Activated CD8-positive, alpha-beta T cell treated with anti-CD3 and anti-CD28 coated beads, Interleukin-2, amount 10 ng/mL, durations not matched to agents 7 days and 5 days (primary cell): ENCODE data around the gene ANKMY1. TPM values are rescaled to one million over a fixed set of nuclear protein-coding genes. Genes with fewer than 3 reads are reported as not detected.

Experiments used
- ATAC-seq: fragments of 150-1000 bp; cut with Tn5 transposase; one replicate; pipeline ENCODE4 v1.10.0; 2021; ENCODE audit warnings: moderate library complexity
- CTCF ChIA-PET: fragments of 350-600 bp; sonication (Branson Sonifier 250); formaldehyde crosslinking; loops from one replicate; lab custom pipeline; 2021; ENCODE audit warnings: antibody characterized with exemption; lab: Charles Lee
- POLR2A ChIA-PET: fragments of 350-600 bp; sonication (Branson Sonifier 250); formaldehyde crosslinking; loops from one replicate; lab custom pipeline; 2021; ENCODE audit warnings: antibody characterized with exemption; lab: Charles Lee
- DNase-seq: peaks from one replicate; pipeline ENCODE4 v3.0.0-alpha.2; 2020
- H3K27ac Mint-ChIP-seq: one replicate; pipeline ENCODE4 v1.8.0; 2021; ENCODE audit warnings: mild to moderate bottlenecking, mixed read lengths
- H3K27me3 Mint-ChIP-seq: one replicate; pipeline ENCODE4 v1.8.0; 2021; ENCODE audit warnings: low read depth, mixed read lengths
- H3K36me3 Mint-ChIP-seq: one replicate; pipeline ENCODE4 v1.8.0; 2021; ENCODE audit warnings: low read depth, mixed read lengths
- H3K4me1 Mint-ChIP-seq: one replicate; pipeline ENCODE4 v1.8.0; 2021; ENCODE audit warnings: low read depth, mixed read lengths
- H3K4me3 Mint-ChIP-seq: one replicate; pipeline ENCODE4 v1.8.0; 2021; ENCODE audit warnings: mild to moderate bottlenecking, mixed read lengths
- H3K9me3 Mint-ChIP-seq: one replicate; pipeline ENCODE4 v1.8.0; 2022; ENCODE audit warnings: mixed read lengths; ENCODE audit not compliant: insufficient read depth
- total RNA-seq, 2 experiments: library from RNA; stranded (reverse); gene quantifications; one replicate each; pipeline ENCODE4 v1.2.3, GENCODE V29; 2021

Gene ANKMY1
- total RNA-seq, 2 experiments from 2014 or later: 27.9 to 33.3 TPM

- no peak overlapping the region for H3K4me3 Mint-ChIP-seq
- H3K27ac Mint-ChIP-seq: no peak overlapping the region
- peaks cover 3% of the 10 kb centered on the region for H3K4me1 Mint-ChIP-seq
- ChIA-PET CTCF (no interaction called here), POLR2A (no interaction called here)
- no peaks in the 10 kb centered on the region for H3K27me3 Mint-ChIP-seq
- H3K36me3 Mint-ChIP-seq: peaks cover 5% of the 10 kb centered on the region
- DNase-seq (no peak), ATAC-seq (no peak)
- no peaks in the 10 kb centered on the region for H3K9me3 Mint-ChIP-seq
Observed at GRCh38 chr2:240481720-240482119, 76.1 kb downstream of the ANKMY1 start.

- CTCF ChIA-PET: no interaction called here
- POLR2A ChIA-PET: no interaction called here
- Mint-ChIP-seq H3K4me3 (no peak overlapping the region), H3K27ac (no peak overlapping the region), H3K36me3 (peaks cover 5% of the 10 kb centered on the region), H3K27me3 (no peaks in the 10 kb centered on the region), H3K9me3 (no peaks in the 10 kb centered on the region), H3K4me1 (peaks cover 2% of the 10 kb centered on the region)
- DNase-seq (no peak), ATAC-seq (no peak)
Observed at GRCh38 chr2:240480834-240481623, 76.8 kb downstream of the ANKMY1 start.

- CTCF ChIA-PET: no interaction called here
- Mint-ChIP-seq H3K9me3 (no peaks in the 10 kb centered on the region), H3K4me3 (no peak overlapping the region), H3K27ac (peak overlapping the region; percentile 35), H3K27me3 (no peaks in the 10 kb centered on the region), H3K36me3 (no peaks in the 10 kb centered on the region), H3K4me1 (no peaks in the 10 kb centered on the region)
- DNase-seq: no peak
- POLR2A ChIA-PET: no interaction called here
- ATAC-seq: no peak
Observed at GRCh38 chr2:240479111-240479501, 78.7 kb downstream of the ANKMY1 start.

- ChIA-PET POLR2A (no interaction called here), CTCF (no interaction called here)
- Mint-ChIP-seq H3K27me3 (no peaks in the 10 kb centered on the region), H3K27ac (peak overlapping the region; percentile 35), H3K4me1 (peaks cover 3% of the 10 kb centered on the region), H3K36me3 (peaks cover 3% of the 10 kb centered on the region), H3K9me3 (peaks cover 3% of the 10 kb centered on the region), H3K4me3 (no peak overlapping the region)
- ATAC-seq (no peak), DNase-seq (no peak)
Observed at GRCh38 chr2:240478346-240479110, 79.3 kb downstream of the ANKMY1 start.

- Mint-ChIP-seq H3K4me3 (no peak overlapping the region), H3K9me3 (peaks cover 8% of the 10 kb centered on the region), H3K27ac (no peak overlapping the region), H3K27me3 (no peaks in the 10 kb centered on the region), H3K4me1 (peaks cover 3% of the 10 kb centered on the region), H3K36me3 (peaks cover 3% of the 10 kb centered on the region)
- ATAC-seq (no peak), DNase-seq (peak; percentile 7)
- ChIA-PET POLR2A (no interaction called here), CTCF (no interaction called here)
Observed at GRCh38 chr2:240477916-240478315, 79.9 kb downstream of the ANKMY1 start.

- POLR2A ChIA-PET: no interaction called here
- Mint-ChIP-seq H3K27ac (no peak overlapping the region), H3K4me1 (peaks cover 3% of the 10 kb centered on the region), H3K4me3 (no peak overlapping the region), H3K9me3 (peaks cover 8% of the 10 kb centered on the region), H3K27me3 (no peaks in the 10 kb centered on the region), H3K36me3 (peaks cover 5% of the 10 kb centered on the region)
- no peak for DNase-seq
- CTCF ChIA-PET: no interaction called here
- no peak for ATAC-seq
Observed at GRCh38 chr2:240473211-240473610, 84.6 kb downstream of the ANKMY1 start.

GRCh38 chr2:240472078-240472790, 85.6 kb downstream of the ANKMY1 start:
- peaks cover 8% of the 10 kb centered on the region for H3K9me3 Mint-ChIP-seq
- peaks cover 3% of the 10 kb centered on the region for H3K4me1 Mint-ChIP-seq
- ChIA-PET POLR2A (no interaction called here), CTCF (no interaction called here)
- no peak overlapping the region for H3K27ac Mint-ChIP-seq
- ATAC-seq: no peak
- H3K4me3 Mint-ChIP-seq: no peak overlapping the region
- H3K27me3 Mint-ChIP-seq: no peaks in the 10 kb centered on the region
- peak; percentile 8 for DNase-seq
- H3K36me3 Mint-ChIP-seq: peaks cover 5% of the 10 kb centered on the region

GRCh38 chr2:240469740-240470139, 88.0 kb downstream of the ANKMY1 start:
- no peak overlapping the region for H3K4me3 Mint-ChIP-seq
- ChIA-PET CTCF (no interaction called here), POLR2A (no interaction called here)
- H3K4me1 Mint-ChIP-seq: peaks cover 3% of the 10 kb centered on the region
- no peaks in the 10 kb centered on the region for H3K27me3 Mint-ChIP-seq
- ATAC-seq (no peak), DNase-seq (peak; percentile 16)
- no peak overlapping the region for H3K27ac Mint-ChIP-seq
- peaks cover 8% of the 10 kb centered on the region for H3K9me3 Mint-ChIP-seq
- H3K36me3 Mint-ChIP-seq: peaks cover 5% of the 10 kb centered on the region

- CTCF ChIA-PET: no interaction called here
- Mint-ChIP-seq H3K36me3 (peaks cover 5% of the 10 kb centered on the region), H3K4me1 (peaks cover 3% of the 10 kb centered on the region), H3K9me3 (peaks cover 8% of the 10 kb centered on the region), H3K27ac (no peak overlapping the region), H3K4me3 (no peak overlapping the region), H3K27me3 (no peaks in the 10 kb centered on the region)
- POLR2A ChIA-PET: no interaction called here
- ATAC-seq (no peak), DNase-seq (peak; percentile 11)
Observed at GRCh38 chr2:240469239-240469636, 88.5 kb downstream of the ANKMY1 start.

- DNase-seq: peak; percentile 16
- CTCF ChIA-PET: no interaction called here
- ATAC-seq: no peak
- POLR2A ChIA-PET: no interaction called here
- Mint-ChIP-seq H3K27ac (no peak overlapping the region), H3K9me3 (peaks cover 6% of the 10 kb centered on the region), H3K27me3 (no peaks in the 10 kb centered on the region), H3K4me3 (no peak overlapping the region), H3K36me3 (peaks cover 3% of the 10 kb centered on the region), H3K4me1 (peaks cover under 1% of the 10 kb centered on the region)
Observed at GRCh38 chr2:240468303-240469238, 89.2 kb downstream of the ANKMY1 start.

GRCh38 chr2:240467659-240468302, 90.0 kb downstream of the ANKMY1 start:
- H3K27me3 Mint-ChIP-seq: no peaks in the 10 kb centered on the region
- ATAC-seq: no peak
- no peaks in the 10 kb centered on the region for H3K9me3 Mint-ChIP-seq
- H3K27ac Mint-ChIP-seq: no peak overlapping the region
- CTCF ChIA-PET: no interaction called here
- H3K4me3 Mint-ChIP-seq: no peak overlapping the region
- POLR2A ChIA-PET: no interaction called here
- peak; percentile 15 for DNase-seq
- H3K4me1 Mint-ChIP-seq: no peaks in the 10 kb centered on the region
- peaks cover 2% of the 10 kb centered on the region for H3K36me3 Mint-ChIP-seq
